AG08396 (cell line): Measurements from ENCODE around the gene C6orf136.

Source experiments
- DNase-seq: peaks from one replicate; pipeline ENCODE4 v3.0.0; 2012; ENCODE audit warnings: low spot score, mixed read lengths

The C6orf136 gene

DNA sequence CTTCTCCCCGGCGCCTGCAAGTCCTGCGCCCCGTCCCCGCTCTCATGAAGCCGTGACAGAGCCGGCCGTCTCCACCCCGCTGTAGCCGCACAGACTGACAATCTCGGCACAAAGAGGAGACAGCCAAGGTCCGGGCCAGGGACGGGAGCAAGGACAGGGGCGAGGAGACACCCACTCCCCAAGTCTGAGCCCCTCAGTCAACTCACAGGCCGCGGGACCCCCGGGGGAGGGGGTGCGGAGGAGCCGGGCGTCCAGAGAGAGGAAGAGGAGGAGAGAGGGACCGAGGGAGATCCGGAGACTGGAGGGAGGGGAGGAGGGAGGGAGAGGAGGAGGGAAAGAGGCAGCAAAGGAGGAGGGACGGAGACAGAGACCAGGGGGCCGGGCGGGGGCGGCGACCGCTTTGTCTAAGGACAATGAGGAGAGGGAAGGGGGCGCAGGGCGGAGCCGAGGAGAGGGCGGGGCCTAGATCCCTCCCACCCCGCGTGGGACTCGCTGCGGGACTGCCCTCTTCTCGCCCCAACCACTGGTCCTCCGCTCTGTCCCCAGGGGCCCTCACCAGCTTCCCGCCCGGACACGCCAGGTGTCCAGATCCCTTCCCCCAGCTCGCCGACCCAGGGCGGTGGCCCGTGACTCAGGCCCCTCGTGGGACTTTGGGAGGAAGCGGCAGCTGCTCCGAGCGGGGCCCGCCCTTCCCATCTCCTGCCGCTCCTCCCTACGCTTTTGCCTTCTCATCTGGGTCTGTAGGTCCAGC, 40.1 kb downstream of the C6orf136 start:
- peak; percentile 92 for DNase-seq

DNA sequence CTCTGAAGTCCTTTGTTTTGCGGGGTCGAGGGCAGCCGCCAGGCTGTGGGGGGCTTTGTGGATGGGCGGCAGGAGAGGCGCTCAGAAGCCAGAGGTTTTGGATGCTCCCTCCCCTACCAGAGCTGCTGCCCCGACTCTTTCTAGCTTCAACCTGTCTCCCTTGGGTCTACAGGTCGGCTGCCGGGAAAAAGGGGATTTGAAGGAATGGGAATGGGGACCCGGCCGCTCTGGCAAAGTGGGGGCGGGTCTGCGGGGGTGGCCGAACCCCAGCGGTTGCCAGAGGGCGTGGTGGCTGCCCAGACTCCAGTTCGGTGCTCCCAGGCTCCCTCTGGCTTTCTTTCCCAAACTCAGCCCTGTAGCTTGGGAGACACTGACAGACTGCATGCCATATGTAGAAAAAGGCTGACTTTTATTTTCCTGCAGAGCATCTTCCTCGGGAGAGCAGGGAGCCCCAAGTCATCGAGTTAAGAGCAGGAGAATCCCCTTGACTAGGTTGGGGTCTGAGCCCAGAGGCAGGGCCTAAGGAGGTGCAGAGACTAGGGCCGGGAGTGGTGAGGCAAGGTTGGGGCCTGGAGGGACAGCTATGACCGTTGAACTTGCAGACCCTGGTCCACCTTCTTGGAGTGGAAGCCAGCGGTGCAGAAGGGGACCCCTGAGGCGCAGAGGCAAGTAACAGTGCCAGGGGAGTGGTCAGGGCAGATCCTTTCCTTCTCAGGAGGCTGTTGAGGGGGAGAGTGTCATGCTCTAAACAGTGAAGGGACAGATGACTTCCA, 40.9 kb downstream of the C6orf136 start:
- DNase-seq, result peak; percentile 41

DNA sequence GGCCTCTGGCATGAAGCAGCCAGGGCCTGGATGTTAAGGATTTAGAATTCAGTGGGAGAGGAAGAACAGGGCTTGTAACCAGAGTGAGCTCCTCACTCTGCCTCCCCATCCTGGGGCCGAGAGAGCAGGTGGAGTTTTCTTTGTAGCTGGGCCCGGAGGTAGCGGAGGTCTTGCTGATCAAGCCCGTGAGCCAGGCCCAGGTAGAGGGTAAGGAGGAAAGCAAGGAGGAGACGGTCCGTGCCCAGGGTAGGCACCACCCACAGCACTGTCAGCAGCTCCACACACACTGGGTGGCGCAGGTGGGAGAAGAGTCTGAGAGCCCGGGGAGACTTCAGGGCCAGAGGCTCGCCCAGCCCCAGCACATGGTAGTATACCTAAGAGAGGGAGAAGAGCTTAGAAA, 41.6 kb downstream of the C6orf136 start:
- no peak for DNase-seq

DNA sequence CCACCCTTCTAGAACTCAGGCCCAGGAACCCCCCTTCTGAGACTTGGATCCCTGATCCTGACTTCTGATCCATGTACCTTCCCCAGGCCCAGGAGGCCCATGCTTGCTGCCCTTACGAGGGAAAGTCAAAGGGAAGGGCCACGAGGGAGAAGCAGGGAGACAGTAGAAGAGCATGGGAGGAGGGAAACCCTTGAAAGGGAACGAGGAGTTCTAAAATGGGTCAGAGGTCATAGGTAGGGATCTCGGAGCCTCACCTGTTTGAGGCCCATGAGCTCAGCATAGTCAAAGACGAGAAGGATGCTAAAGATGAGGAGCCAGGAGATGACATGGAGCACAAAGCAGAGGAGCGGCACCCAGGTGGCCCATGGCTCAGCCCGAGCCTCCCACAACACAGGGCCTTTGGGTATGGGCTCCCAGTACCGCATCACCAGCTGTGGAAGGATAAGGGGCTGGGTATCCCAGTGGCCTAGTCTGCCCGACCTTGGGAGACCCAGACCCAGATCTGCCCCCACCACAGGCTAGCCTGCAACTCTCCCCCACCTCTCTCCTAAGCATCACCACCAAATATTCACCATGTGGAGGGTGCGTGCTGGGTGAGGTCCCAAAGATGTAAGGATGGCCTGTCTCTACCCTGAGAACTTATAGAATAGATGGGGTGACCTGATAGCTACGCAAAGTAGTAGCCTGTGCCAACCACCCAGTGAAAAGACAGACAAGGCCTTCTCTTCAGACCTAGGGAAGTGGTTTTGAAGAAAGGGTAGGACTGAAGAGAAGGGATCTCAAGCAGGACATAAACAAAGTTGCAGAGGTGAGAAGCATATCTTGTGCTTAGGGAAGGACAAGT, 42.3 kb downstream of the C6orf136 start:
- no peak for DNase-seq

DNA sequence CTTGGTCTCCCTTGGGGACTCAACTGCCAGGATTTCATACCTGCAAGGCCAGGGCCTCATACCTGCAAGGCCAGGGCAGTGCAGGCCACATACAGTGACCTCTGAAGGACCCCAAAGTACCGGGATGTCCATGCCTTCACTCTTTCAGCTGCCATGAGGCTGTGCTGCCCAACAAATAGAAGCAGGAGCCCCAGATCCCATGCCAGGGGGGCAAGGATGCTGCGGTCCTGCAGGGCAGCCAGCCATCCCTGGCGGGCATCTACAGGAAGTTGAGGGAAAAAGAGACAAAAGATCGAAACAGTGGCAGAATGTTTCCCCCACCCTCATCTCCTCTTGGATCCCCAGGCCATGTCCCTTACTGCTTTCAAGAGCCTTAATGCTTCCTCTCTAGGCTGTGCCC, 43.1 kb downstream of the C6orf136 start:
- DNase-seq, result no peak

DNA sequence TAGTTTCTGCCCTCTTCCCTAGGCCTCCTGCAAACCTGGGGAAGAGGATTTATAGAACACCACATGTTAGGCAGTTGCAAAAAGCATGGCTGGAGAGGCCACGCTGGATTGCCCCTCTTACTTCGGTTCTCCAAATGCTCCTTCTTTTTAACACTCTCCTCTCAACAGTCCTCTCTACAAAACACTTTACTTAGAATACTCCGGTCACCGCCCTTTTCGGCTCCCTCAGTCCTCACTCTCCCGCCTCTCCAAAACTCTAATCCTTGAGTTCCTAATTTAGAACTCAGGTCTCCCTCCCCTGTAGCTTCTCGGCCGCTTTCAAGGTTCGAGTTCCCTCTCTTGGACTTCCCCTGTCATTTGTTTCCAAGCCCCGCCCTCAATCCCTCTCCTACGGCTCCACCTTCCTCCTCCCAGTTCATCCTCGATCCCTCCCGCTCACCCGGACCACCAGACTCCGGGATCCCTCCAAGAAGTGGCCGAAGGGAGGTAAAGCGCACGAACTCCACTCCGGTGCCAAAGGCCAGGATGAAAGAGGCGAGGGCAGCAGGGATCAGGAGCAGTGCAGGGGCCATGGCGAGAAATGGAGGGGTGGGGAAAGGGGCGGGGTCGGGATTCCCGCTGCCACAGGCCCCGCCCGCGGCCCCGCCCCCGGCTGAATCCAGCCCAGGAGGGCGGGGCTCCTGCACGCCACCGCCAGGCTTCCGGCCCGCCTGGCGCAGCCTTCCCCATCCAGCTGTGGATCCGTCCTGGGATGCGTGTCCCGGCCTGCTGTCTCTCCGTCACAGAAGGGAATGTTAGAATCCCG, 43.7 kb downstream of the C6orf136 start, which contains the start of gene NRM:
NRM (minus strand) TSS at position 582 of the 805 bp plus-strand sequence; CDS start at position 572, 10 bp downstream.
- DNase-seq, result peak; percentile 91

DNA sequence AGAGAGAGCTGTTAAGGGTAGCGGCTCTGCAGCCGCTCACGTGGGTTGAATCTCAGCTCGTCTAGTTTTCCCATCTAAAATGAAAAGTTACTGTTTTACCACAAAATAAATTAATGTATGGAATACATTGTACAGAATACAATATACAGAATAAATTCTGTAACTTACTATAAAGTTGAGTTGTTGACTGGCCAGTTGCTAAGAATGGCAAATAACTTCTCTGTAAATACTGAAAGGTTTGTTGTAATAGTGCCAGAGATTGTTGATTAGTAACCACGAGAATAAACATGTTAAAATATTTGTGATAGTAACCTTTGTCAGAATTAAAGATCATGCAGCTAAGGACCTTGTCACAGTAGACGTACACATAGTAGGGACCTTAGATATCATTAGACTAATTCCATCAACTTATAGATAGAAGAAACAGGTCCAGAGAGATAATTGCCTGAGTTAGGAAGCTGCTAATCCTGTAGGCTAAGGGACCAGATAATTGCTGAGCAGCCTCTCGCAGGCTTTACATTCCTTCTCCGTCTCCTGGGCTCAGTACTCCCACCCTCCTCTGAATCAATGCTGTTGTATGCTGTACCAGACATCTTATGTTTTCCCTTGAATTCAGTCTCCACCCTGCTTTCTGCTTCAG, 44.4 kb downstream of the C6orf136 start:
- DNase-seq, result no peak

DNA sequence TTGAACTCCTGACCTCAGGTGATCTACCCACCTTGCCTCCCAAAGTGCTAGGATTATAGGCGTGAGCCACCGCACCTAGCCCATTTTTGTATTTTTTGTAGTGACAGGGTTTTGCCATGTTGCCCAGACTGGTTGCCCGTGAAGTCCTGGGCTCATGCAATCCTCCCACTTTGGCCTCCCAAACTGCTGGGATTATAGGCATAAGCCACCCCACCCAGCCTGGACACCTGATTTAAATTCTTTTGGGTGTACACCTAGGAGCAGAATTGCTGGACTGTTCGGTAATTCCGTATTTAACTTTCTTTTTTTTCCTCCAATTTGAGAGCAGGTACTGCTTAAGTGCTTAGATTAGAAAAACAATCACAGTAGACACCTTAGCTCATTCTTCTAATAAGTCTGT, 49.5 kb downstream of the C6orf136 start:
- no peak for DNase-seq

DNA sequence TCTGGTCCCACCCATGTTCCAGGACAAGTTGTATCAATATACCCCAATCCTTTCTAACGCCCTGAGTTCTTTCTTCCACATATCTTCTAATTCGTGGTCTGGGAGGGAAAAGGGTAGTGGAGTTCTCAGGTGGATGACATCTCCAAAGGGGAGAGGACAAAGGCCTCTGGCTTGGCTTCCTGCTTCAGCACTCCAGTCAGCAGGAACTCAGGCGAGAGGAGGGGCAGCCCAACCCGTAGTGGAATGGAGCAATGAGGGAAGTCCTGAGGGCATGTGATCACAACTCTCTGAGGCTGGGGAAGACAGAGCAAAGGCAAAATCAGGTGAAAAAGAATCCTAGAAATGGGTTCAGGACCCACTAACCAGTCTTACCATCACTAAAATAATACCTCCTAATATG, 53.4 kb downstream of the C6orf136 start:
- no peak for DNase-seq
